ENCODE data around the gene TUT7.
A peak's percentile ranks its signal among the peaks of the same experiment; 100 is the strongest.
"Not testable (repeated sequence)": the region's sequence is repeated elsewhere in the genome, so short reads cannot be mapped to it uniquely, and the experiment has no call there.

Gene TUT7

DNA sequence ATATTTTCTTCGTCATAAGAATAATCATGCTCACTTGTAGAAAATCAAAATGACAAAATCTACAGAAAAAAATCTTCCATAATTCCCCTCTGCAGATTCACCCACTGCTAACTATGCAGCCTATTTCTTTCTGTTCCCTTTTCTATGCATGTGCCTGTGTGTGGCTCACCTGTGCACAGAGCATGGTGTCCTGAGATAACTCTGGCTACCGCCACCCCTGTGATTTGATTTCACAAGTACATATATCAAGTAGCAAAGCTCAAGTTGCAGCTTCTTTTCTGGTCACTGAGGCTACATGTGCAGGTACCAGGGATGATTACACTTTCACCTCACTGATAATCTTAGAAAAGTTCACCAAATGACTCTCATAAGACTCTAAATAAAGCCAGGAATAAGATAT is 53.5 kb downstream of the TUT7 start:
- DNase-seq (ENCODE audit: low read depth), result no peak

DNA sequence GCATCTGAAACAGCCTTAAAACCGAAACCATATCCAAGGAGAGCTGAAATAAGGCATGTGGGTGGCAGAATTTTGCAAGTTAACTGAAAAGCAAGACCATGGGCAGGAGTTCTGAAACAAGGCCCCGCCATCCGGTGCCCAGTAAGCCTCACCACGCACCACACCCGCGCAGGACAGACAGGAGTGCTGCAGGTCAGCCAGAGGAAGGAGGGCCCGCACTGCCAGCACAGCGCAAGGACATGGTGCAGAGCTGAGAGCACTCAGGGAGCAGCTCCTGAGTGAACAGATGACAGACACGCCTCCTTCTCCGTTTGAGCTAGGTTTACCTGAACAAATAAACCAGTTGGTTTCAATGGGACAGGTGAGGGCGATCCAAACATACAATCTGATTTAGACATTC is 55.3 kb downstream of the TUT7 start:
- no peak for DNase-seq (ENCODE audit: low read depth)

DNA sequence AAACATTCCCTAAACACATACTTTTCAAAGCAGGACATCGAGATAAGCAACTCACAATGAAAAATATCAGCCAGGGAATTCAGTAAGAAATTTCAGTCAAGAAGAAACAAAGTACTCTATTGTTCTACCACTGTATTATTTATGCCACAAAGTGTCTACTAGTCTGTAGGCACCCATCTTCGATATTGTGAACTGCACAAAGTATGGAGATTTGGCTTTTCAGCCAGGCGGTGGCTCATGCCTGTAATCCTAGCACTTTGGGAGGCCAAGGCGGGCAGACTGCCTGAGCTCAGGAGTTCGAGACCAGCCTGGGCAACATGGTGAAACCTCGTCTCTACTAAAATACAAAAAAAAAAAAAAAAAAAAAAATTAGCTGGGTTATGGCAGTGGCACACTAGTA is 63.9 kb downstream of the TUT7 start:
- not testable (repeated sequence) for DNase-seq (ENCODE audit: low read depth)

DNA sequence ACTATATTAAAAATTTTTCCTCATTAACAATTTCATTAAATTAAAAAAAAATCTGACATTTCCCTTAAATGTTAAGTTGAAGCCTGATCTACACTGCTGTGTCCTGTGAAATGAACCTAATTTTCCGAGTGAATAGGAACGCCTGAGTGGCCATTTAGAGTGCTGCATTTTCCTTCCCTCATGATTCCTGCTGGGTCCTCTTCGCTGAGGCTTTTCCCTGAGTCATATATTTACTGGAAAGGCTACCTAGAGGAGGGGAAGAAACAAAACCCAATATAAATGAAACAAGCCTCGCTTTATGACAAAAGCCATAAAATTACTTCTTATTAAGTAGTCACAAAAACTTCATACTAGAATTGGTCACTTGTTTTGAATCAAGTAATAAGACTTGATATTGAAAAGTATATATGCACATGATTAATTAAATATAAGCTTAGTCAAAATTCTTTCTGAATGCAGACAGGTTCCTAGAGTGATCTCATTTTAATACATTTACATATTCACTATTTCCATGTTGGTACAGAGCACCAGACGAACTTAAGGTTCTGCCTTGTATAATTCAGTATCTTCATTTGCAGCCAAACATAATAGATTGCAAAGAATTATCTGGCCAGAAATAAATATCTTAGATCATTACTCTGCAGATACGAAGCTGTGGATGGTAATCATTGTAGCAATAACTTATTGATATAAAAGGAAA is 65.6 kb downstream of the TUT7 start:
- no peak for DNase-seq (ENCODE audit: low read depth)

DNA sequence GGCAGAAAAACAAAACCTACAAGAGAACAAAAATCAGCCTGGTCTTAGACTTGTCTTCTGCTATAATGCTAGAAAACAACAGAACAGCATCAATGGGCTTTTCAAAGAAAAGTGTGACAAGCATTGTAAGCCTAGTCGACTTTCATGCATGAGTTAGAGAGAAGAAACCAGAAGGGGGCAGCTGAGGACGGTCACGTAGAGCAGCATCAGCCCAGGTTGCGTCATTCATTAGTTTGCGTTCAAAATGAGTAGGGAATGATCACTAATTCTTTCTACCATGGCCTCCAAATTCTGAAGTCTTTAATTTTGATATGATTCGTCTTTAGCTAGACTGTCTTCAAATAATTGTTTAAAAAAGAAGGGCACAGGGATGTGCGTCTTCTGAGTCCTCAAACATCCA is 67.2 kb downstream of the TUT7 start:
- peak; percentile 51 for DNase-seq (ENCODE audit: low read depth)

DNA sequence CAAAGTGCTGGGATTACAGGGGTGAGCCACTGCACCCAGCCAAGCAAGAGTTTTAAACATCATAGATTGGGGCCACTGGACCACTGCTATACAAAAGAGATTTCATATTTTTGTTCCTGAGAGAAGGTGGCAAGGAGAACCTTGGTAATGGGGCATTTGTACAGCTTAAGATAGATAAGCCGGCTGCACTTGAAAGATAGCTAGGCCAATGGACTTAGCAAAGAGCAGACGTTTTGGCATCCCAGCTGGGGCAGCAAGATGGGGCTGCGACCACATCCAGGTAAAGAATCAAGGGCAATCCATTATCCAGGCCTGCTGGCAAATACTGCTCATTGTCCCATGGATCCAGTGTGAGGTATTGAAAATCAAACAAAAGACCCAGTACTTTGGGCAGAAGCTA is 67.9 kb downstream of the TUT7 start:
- no peak for DNase-seq (ENCODE audit: low read depth)

DNA sequence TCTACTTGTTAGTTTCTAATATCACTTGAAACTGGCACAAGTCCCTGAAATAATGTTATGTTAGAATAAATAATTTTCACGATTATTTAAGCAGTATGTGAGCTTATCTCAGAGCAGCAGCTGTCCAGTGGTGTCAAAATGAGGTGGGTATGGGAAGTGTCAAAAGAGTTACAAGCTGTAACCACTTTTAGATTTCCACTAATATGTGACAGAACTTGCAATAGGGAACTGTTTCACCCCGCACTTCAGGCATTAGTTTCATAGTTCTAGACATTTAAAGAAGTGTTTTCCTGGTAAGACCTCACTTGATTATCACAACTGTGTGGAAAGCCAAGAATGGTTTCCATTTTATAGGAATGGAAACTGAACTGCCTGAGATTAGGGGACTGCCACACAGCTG is 68.9 kb downstream of the TUT7 start:
- no peak for DNase-seq (ENCODE audit: low read depth)

DNA sequence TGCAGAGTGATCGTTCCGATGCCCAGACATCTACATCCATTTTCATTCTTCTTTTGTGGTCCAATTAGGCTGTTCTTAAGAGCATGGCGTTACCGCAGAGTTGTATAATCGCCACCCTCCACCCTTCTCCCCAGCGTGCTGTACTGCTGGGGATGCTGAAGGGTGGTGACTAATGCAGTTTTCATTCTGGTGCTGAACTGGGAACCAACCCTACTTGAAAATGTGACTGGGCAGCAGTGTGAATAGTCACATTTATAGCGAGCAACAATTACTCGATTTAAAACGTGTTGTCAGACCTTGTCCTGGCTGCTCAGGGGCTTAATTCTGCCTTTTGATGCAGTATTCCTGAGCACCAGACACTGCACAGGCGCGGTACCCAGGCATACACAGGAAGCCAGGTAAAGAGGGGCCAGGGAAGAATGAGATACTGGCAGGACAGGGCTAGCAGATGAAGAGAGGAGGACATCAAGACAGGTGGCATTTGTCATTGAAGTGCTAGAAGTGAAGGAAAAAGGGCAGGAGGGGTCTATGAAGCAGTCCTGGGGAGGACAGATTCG is 71.2 kb downstream of the TUT7 start:
- peak; percentile 78 for DNase-seq (ENCODE audit: low read depth)

DNA sequence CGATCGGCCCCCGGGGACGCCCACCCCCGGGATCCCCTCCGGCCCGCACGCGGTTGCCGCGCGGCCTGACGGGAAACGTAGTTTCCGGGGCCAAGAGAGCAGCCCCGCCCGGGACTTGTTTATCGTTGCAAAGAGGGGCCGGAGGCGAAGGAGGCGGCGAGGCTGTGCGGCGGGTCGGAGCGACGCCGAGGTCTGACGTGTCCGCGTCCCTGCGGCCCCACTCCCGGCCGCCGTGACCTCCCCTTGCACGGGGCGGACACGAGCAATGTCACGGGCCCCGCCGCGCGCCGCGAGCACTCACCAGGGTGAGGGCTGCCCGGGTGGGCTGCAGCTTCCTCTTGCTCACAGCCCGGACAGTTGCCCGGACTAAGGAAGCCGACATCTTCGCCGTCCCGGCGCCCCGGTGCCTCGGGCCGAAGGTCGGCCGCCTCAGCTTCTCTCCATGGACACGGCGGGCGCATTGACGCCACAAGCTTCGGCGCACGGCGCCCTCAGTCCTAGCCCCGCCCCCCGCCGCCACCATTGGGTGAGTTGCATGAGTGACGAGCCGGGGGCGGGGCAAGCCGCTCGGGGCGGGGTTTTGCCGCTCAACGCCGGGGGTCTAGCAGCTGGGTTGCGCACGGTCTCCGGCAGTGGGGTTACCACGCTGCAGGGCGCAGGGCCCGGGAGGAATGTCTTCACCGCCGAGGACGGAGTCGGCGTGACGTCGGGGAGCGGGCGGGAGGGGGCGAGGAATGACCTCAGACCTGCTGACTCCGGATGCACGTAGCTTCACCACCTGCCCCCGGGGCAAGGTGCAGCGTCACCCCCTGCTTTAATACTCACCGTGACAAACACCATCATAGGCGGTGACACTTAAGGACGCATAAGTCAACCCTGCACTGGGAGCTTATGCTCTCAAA is 71.9 kb downstream of the TUT7 start, which contains the start of gene ISCA1:
Gene ISCA1, minus strand, starts transcription at position 462 of the 902 bp plus-strand sequence. Its CDS starts 80 bp downstream, at position 382.
- peak; percentile 89 for DNase-seq (ENCODE audit: low read depth)

DNA sequence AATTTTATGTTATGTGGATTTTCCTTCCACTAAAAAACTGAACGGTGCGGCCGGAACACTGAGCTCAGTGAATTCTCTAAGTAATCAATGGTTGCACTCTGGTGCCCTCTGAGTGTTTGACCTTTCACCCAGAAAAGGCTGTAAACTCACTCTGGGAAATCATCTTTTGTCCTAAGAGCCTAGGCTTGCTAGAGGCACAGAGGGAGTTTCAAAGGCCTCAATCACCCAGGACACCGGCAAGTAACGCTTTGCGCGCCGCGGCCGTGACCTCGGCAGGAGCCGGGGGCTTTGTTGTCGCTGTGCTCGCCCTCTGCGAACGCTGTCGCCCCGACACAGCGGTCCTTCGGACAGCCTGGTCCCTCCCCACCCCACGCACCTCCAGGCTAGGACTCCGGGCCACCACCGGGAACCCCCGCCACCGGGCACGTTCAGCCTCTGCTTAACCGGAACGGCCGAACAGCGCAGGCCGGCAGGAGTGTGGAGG is 72.6 kb downstream of the TUT7 start:
- no peak for DNase-seq (ENCODE audit: low read depth)

DNA sequence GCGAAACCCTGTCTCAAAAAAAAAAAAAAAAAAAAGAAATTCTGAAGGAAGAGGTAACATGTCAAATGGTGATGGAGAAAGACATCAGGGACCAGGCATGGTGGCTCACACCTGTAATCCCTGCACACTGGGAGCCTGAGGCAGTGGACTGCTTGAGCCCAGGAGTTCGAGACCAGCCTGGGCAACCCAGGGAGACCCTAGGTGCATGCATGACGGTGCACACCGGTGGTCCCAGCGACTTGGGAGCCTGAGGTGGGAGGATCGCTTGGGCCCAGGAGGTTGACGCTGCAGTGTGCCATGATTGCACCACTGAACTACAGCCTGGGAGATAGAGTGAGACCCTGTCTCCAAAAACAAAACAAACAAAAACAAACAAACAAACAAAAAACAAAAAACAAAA is 73.6 kb downstream of the TUT7 start:
- no peak for DNase-seq (ENCODE audit: low read depth)

DNA sequence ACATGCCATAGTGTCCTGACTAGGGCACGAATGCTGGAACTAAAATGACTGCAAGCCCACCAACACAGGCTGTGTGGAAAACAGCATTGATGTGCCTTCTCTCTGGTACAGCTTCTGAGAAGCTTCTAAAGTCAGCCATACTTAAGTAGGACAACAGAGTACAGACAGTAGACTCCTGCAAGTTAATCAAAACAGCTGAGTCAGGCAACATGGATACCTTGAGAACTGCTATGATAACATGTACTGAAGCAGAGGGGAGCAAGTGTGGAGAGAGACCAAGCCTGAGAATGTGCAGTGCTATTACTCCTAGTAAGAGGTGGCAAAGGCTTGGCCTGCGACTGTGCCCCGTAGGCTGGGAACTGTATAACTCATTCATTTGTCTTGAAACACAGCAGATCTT is 74.4 kb downstream of the TUT7 start:
- DNase-seq (ENCODE audit: low read depth), result no peak

DNA sequence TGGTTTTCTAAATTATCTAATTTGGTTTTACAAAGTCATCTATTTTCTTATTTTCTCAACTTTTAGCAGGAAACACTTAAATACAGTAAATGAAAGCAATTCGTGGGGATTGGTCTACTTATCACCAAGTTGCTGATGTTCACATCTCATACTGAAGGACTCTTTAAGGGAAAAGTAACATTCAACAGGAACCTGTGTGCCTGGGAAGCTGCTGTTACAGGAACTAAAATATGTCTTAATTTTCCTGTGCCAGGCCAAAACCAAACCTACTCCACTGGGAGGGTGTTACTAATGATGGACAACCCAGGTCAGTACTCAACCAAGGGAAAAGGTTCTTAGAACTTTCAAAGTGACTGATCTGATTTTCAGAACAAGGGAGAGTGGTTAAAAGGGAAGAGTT is 77.1 kb downstream of the TUT7 start:
- DNase-seq (ENCODE audit: low read depth), result no peak

DNA sequence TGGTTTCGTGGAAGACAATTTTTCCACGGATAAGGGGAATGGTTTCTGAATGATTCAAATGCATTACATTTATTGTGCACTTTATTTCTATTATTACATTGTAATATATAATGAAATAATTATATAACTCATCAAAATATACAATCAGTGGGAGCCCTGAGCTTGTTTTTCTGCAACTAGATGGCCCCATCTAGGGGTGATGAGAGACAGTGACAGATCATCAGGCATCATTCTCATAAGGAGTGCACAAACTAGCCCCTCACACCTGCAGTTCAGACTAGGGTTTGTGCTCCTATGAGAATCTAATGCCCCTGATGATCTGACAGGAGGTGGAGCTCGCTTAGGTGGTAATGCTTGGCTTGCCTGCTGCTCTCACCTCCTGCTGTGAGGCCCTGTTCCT is 78.2 kb downstream of the TUT7 start:
- DNase-seq (ENCODE audit: low read depth), result no peak

DNA sequence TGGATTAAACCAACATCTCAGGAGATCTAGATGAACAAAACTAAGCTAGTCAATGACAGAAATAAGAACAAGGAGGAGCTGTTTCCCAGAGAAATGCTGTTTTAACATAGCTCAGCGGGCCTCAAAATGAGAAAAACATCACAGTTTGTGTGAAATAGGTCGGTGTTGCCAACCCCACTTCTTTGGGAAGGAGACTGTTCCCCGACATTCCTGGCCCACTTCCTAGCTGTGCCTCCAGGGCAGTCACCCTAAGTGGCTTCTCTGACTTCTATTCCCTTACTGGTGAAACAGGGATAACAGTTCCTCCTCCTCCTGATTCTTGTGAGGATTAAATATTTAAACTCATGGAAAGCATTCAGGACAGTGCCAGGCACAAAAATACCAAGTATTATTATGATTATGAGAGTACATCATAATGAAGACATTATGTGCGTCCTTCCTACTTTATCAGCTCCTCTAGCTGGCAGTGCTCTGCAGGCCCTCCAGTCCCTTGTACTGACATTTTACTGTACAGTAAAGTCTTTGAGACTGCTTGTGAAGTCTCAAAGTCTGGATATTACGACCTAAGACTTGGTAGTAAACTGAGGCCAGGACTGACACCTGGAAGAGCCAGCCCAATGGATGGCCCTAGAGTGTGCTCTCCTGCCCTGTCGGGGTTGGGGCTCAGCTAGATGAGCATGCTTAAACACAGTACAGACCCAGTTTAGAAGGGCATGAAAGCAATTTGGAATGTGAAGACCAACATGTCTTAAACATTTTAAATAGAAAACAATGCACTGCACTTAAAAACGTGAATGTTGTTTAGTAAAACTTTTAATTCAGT is 79.2 kb downstream of the TUT7 start:
- DNase-seq (ENCODE audit: low read depth), result no peak

DNA sequence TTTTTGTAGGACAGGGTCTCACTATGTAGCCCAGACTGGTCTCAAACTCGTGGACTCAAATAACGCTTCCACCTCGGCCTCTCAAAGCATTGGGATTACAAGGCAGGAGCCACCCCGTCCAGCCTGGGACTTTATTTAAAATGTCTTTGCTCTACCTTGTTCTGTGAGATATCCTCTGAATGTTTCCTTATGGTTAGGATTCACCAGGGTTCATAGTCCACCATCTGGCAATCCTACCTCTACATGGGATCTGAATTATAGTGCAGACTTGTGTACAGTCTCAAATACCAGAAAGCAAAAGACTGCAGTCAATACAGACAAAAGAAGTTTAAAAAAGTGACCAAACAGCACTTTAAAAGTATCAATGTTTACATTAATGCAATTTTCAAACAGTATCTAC is 82.0 kb downstream of the TUT7 start:
- no peak for DNase-seq (ENCODE audit: low read depth)

DNA sequence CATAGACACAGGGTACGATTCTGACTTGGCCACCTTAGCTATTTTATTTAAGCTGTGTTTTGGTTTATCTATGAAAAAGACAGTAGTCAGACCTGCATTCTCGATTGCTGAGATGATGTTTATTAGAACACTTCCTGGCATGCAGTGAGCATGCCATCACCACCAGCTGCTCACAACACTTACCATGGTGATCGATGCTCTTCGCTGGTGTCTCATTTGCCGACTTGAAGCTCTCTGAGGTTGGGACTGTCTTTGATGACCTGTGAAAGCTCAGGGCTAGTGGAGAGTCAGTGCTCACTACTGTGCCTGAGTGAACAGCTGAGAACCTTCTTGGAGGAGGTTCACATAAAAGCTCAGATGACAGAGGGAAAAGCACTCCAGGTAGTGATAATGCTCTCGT is 90.3 kb downstream of the TUT7 start:
- DNase-seq (ENCODE audit: low read depth), result no peak

DNA sequence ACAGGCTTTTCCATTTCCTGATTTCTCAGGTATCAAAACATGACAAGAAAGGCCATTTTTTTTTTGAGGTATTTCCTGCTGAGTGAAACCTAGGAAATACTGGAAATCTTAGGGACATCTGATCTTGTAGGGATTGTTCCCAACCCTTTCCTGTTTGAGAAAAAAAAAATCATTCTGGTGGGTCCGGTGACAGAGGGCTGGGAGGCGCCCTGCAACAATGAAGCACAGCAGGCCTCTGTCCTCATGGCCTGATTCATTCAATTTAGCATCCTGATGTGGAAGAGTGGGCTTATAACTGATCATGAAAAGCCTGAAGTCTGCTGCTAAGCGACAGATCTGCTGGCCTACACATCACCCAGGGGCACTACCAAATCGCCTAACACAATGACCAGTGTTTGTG is 91.7 kb downstream of the TUT7 start:
- no peak for DNase-seq (ENCODE audit: low read depth)

DNA sequence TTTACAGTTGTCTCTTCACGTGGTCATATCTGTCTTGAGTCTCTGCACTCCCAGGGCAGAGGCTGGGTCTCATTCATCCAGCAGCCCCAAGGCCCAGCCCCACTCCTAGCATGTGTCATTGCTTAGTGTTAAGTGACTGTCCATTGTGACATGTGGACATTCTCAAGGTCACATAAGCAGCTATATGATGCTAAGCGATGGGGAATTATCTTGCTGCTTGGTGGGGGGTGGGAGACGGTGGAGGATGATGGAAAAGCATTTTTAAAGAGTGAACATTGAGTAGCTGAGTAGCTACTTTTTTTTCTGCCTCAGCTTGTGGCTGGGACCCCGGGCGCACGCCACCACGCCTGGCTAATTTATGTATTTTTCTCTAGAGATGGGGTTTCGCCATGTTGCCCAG is 94.7 kb downstream of the TUT7 start, which contains the start of gene C9orf153:
Gene C9orf153, minus strand, starts transcription at position 101 of the 400 bp plus-strand sequence. CDS start 30,054 bp downstream, outside the sequence.
- DNase-seq (ENCODE audit: low read depth), result no peak

DNA sequence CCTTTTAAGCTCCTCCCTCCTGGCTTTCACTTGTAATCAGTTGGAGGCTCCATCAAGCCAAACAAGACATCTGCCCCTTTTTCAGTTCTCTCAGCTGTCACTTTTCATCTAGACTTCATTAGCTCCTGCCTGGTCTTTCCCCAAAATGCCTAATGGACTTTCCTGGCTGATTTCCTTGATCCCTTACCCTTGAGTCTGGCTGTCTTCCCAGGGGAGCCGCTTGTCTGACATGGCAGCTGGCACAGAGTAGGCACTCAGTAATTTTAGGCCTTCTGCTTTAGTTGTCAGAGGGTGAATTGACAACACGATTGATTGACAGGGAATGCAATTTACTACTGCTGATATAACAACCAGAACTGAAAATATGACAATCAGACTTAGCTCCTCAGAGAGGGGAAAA is 96.8 kb downstream of the TUT7 start:
- no peak for DNase-seq (ENCODE audit: low read depth)

DNA sequence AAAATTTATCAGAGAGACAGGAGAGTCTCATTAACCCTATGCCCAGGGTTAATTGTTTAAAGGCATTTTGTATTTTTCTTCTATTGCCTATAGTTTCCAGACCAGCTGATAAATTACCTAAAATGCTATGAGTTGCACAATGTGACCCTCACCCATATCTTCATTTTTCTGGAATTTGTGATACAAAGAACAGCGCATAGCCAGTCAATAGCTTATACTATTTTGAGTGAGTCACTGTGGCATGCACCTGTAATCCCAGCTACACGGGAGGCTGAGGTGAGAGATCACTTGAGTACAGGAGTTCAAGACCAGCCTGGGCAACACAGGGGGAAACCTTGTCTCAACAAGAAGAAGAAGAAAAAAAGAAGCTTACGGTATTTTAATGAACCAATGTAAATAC is 97.6 kb downstream of the TUT7 start:
- DNase-seq (ENCODE audit: low read depth), result no peak

DNA sequence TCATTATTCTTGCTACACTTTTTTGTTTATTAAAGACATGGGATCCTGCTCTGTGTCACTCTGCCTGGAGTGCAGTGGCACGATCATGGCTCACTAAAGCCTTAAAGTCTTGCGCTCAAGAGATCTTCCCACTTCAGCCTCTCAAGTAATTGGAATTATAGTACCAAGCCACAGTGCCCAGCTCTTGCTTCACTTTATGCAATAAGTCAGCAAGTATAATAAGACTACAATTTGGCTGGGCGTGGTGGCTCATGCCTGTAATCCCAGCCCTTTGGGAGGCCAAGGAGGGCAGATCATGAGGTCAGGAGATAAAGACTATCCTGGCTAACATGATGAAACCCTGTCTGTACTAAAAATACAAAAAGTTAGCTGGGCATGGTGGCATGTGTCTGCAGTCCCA is 100.6 kb downstream of the TUT7 start:
- no peak for DNase-seq (ENCODE audit: low read depth)
